K562 (cell line): ENCODE data around the gene GTPBP6. TPM values are rescaled to one million over a fixed set of nuclear protein-coding genes. Genes with fewer than 3 reads are reported as not detected.

Source experiments
- ATAC-seq: fragments of 200-7000 bp; cut with Tn5 transposase; 3 replicates; pipeline ENCODE4 v1.9.1; 2020; ENCODE audit warnings: moderate library complexity
- BruUV-seq: library from RNA; stranded (reverse); fragments of 400-500 nt; replicated peaks from 2 replicates; lab custom pipeline; 2021; lab: Mats Ljungman, UMichigan
- CTCF ChIA-PET: fragments of 300-600 bp; formaldehyde crosslinking; extraction: SDS; loops from one replicate; lab custom pipeline; 2021; ENCODE audit warnings: low intra/inter-chr PET ratio; lab: Yijun Ruan, JAX
- POLR2A ChIA-PET: fragments of 300-600, 350-650 bp; sonication (Branson Sonifier 250); formaldehyde crosslinking; extraction: SDS; loops from one replicate; lab custom pipeline; 2021; ENCODE audit warnings: antibody characterized with exemption, inconsistent platforms; lab: Yijun Ruan, JAX
- DNase-seq, 4 experiments: peaks; one replicate each; pipeline versions ENCODE4 v3.0.0 to v3.0.0-alpha.2; 2011 to 2018; ENCODE audit warnings: low spot score in 3 of 4, mixed read lengths in 3 of 4; ENCODE audit errors: extremely low read depth in 1 of 4
- FAIRE-seq: peaks from 2 replicates; lab custom pipeline; 2011; peaks lifted over from hg19 to GRCh38; lab: Jason Lieb, UNC
- H2AFZ ChIP-seq: 2 replicates; pipeline ENCODE4 v1.6.0; 2011; ENCODE audit warnings: low read depth, low read length, control low read depth, inconsistent platforms
- H3K27ac ChIP-seq: fragments of 200-600 bp; 3 replicates; pipeline ENCODE4 v1.8.0; 2011; ENCODE audit warnings: low read depth, mild to moderate bottlenecking, control low read depth, inconsistent platforms, low read length, moderate library complexity, mixed read lengths; ENCODE audit errors: extremely low read depth
- H3K27me3 ChIP-seq, 2 experiments: fragments of 300-600 bp in 1 of 2; 2 replicates in 1 of 2; 3 replicates in 1 of 2; pipeline versions ENCODE4 v1.6.0 to v1.8.0; 2011; ENCODE audit warnings: inconsistent platforms in 2 of 2, low read length in 2 of 2, mild to moderate bottlenecking in 1 of 2, mixed read lengths in 1 of 2, moderate library complexity in 1 of 2; ENCODE audit not compliant: control insufficient read depth in 2 of 2, insufficient read depth in 2 of 2
- H3K36me3 ChIP-seq: fragments of 300-600 bp; 3 replicates; pipeline ENCODE4 v1.8.0; 2011; ENCODE audit warnings: mild to moderate bottlenecking, low read length, inconsistent platforms; ENCODE audit not compliant: control insufficient read depth, insufficient read depth
- H3K4me1 ChIP-seq, 2 experiments: fragments of 200-600 bp in 1 of 2; replicated peaks in 1 of 2; 2 replicates in 1 of 2; 3 replicates in 1 of 2; pipeline versions ENCODE4 v1.5.1 to v1.8.0; 2011; ENCODE audit warnings: inconsistent platforms in 2 of 2, low read length in 2 of 2, mild to moderate bottlenecking in 1 of 2, mixed read lengths in 1 of 2, moderate library complexity in 1 of 2; ENCODE audit not compliant: control insufficient read depth in 2 of 2, insufficient read depth in 2 of 2
- H3K4me2 ChIP-seq: 2 replicates; pipeline ENCODE4 v1.6.1; 2011; ENCODE audit warnings: low read length, control low read depth, inconsistent platforms, mixed read lengths; ENCODE audit not compliant: insufficient read depth
- H3K4me3 ChIP-seq: fragments of 200-600 bp; sonication (generic), shearing (Covaris generic); 2 replicates; pipeline ENCODE4 v1.5.1; 2016; ENCODE audit warnings: control low read depth, inconsistent platforms
- H3K79me2 ChIP-seq: fragments of 200-600 bp; 3 replicates; pipeline ENCODE4 v1.8.0; 2011; ENCODE audit warnings: low read length, inconsistent platforms; ENCODE audit not compliant: control insufficient read depth, insufficient read depth
- H3K9ac ChIP-seq, 2 experiments: 2 replicates each; pipeline versions ENCODE4 v1.6.0 to v1.6.1; 2011; ENCODE audit warnings: low read depth in 2 of 2, low read length in 2 of 2, control low read depth in 1 of 2, inconsistent platforms in 1 of 2, mild to moderate bottlenecking in 1 of 2, mixed read lengths in 1 of 2; ENCODE audit not compliant: insufficient read depth in 1 of 2
- H3K9me1 ChIP-seq: one replicate; pipeline ENCODE4 v1.6.0; 2011; ENCODE audit warnings: inconsistent platforms, mild to moderate bottlenecking, low read length, moderate library complexity; ENCODE audit not compliant: control insufficient read depth, insufficient read depth
- H3K9me3 ChIP-seq: replicated peaks from 2 replicates; pipeline ENCODE4 v1.5.1; 2011; ENCODE audit warnings: low read depth, low read length, inconsistent platforms; ENCODE audit not compliant: control insufficient read depth, insufficient read depth
- H4K20me1 ChIP-seq: replicated peaks from 2 replicates; pipeline ENCODE4 v1.6.1; 2011; ENCODE audit warnings: low read length, inconsistent platforms, mixed read lengths; ENCODE audit not compliant: control insufficient read depth, insufficient read depth
- COPS2 ChIP-seq: fragments of 450-650 bp; conservative IDR thresholded peaks from 2 replicates; pipeline ENCODE4 v1.6.1; 2016; ENCODE audit warnings: mild to moderate bottlenecking, moderate library complexity
- MTA3 ChIP-seq: fragments of 450-650 bp; formaldehyde crosslinking; IDR thresholded peaks from 2 replicates; pipeline ENCODE4 v1.6.1; 2017; ENCODE audit warnings: mild to moderate bottlenecking, borderline replicate concordance
- POLR2G ChIP-seq: fragments of 200-400 bp; formaldehyde crosslinking; IDR thresholded peaks from 2 replicates; pipeline ENCODE4 v1.6.1; 2017; ENCODE audit warnings: low read depth, mild to moderate bottlenecking, antibody characterized with exemption, low read length, moderate library complexity
- RBFOX2 ChIP-seq: fragments of 200-400 bp; formaldehyde crosslinking; IDR thresholded peaks from 2 replicates; pipeline ENCODE4 v1.6.1; 2017; ENCODE audit warnings: low read depth, mild to moderate bottlenecking, low read length, moderate library complexity
- ZKSCAN3 ChIP-seq: fragments of 250-450 bp; sonication (Bioruptor Pico); IDR thresholded peaks from 2 replicates; pipeline ENCODE4 v1.4.0; 2020
- ZNF280A ChIP-seq: fragments of 450-650 bp; IDR thresholded peaks from 2 replicates; pipeline ENCODE4 v1.6.1; 2018; ENCODE audit warnings: mild to moderate bottlenecking, low read depth; ENCODE audit not compliant: partially characterized antibody
- ZNF584 ChIP-seq: fragments of 200-800 bp; sonication (Bioruptor generic); IDR thresholded peaks from 2 replicates; pipeline ENCODE4 v1.6.1; 2016; ENCODE audit warnings: low read depth, mild to moderate bottlenecking, missing genetic modification characterization, missing compliant biosample characterization
- WGBS: fragments of 100-300 bp; shearing (Covaris generic); methylation state at CpG from one replicate; pipeline ENCODE4 v1.1.6; 2016; ENCODE audit warnings: low coverage, mixed read lengths; ENCODE audit not compliant: insufficient coverage; ENCODE audit errors: missing lambda C conversion rate; 5-methylcytosine and 5-hydroxymethylcytosine counted together
- in situ Hi-C: fragments of 300-500 bp; cut with MboI; formaldehyde crosslinking; loops from 4 replicates; pipeline ENCODE4 v1.15.0; 2018; ENCODE audit warnings: inconsistent platforms, mixed read lengths
- intact Hi-C: fragments of 100-400 bp; cut with micrococcal nuclease; formaldehyde crosslinking; loops from 2 replicates; pipeline ENCODE4 v1.14.2; 2022
- polyA plus RNA-seq, 8 experiments: library from polyadenylated mRNA; depleted of rRNA in 4 of 8; stranded (reverse) in 5 of 8; unstranded in 3 of 8; fragments of >200 nt; fragmentation: Nextera tagmentation in 2 of 8; fragmentation: Illumina TruSeq in 1 of 8; extraction: Ambion mirVana in 2 of 8; extraction: Trizol in 1 of 8; gene quantifications; 2 replicates each; pipeline versions ENCODE4 v1.2.1 to v1.2.3, GENCODE V29; 2011 to 2014; ENCODE audit warnings: inconsistent platforms in 1 of 8, missing spikeins in 1 of 8
- total RNA-seq, 7 experiments: library from RNA; depleted of rRNA in 6 of 7; stranded (reverse); fragments of >200 nt in 6 of 7; fragmentation: Illumina TruSeq in 2 of 7; extraction: Trizol in 2 of 7; gene quantifications; 2 replicates each; pipeline versions ENCODE4 v1.2.1 to v1.2.3, GENCODE V29; 2011 to 2021; ENCODE audit warnings: low replicate concordance in 1 of 7
- TF ChIP-seq, protein P1 (sequence below): fragments of 250-450 bp; sonication (Bioruptor Pico); IDR thresholded peaks from 2 replicates; pipeline ENCODE4 v1.5.0; 2021

GTPBP6 gene
- total and polyA plus RNA-seq, 9 of the 15 experiments (the other 6 are each of a cell fraction or from before 2014, with no cell fraction given): 0.24 to 35.2 (median 8.0) TPM

- no peaks in the 10 kb centered on the region for H4K20me1 ChIP-seq
- no peaks in the 10 kb centered on the region for H3K9me1 ChIP-seq
- intact Hi-C loops (no loop called here), in situ Hi-C loops (no loop called here)
- H3K27ac ChIP-seq: no peak overlapping the region
- ChIA-PET CTCF (no interaction called here), POLR2A (no interaction called here)
- no peaks in the 10 kb centered on the region; a peak in 2 of 5 replicates for H3K4me1 ChIP-seq
- no peaks in the 10 kb centered on the region for H3K9me3 ChIP-seq
- H3K9ac ChIP-seq: no peak overlapping the region
- BruUV-seq: no TSS peak
- no peak for ATAC-seq
- TF ChIP-seq POLR2G (peak; percentile 28; the same call in 1 of the 2 replicates), ZNF584 (CRISPR knock-in tag) (no peak), RBFOX2 (peak; percentile 47; the same call in 1 of the 2 replicates)
- 92% methylated on average over 13 of the region's 42 CpGs for WGBS
- H2AFZ ChIP-seq: no peak overlapping the region
- no peaks in the 10 kb centered on the region for H3K27me3 ChIP-seq
- H3K79me2 ChIP-seq: peaks cover 16% of the 10 kb centered on the region
- H3K4me3 ChIP-seq: no peak overlapping the region
- DNase-seq: no peak
- no peak overlapping the region for H3K4me2 ChIP-seq
- peaks cover 75% of the 10 kb centered on the region for H3K36me3 ChIP-seq
- FAIRE-seq: no peak
These were observed 28.0 kb downstream of the GTPBP6 start for GRCh38 chrX:290476-291166.

- H3K79me2 ChIP-seq: peaks cover 36% of the 10 kb centered on the region
- no peaks in the 10 kb centered on the region for H3K9me1 ChIP-seq
- DNase-seq: no peak
- peaks cover 80% of the 10 kb centered on the region for H3K36me3 ChIP-seq
- CTCF ChIA-PET: no interaction called here
- no peak for FAIRE-seq
- no peak for ATAC-seq
- H3K4me3 ChIP-seq: no peak overlapping the region
- H3K4me2 ChIP-seq: no peak overlapping the region
- no peak overlapping the region for H3K27ac ChIP-seq
- H3K9me3 ChIP-seq: no peaks in the 10 kb centered on the region
- peaks cover 0 to 5% of the 10 kb centered on the region in 2 experiments; a peak in 2 of 5 replicates for H3K4me1 ChIP-seq
- intact Hi-C loops: no loop called here
- no peaks in the 10 kb centered on the region for H4K20me1 ChIP-seq
- no peak overlapping the region for H3K9ac ChIP-seq
- TF ChIP-seq, protein P1, sequence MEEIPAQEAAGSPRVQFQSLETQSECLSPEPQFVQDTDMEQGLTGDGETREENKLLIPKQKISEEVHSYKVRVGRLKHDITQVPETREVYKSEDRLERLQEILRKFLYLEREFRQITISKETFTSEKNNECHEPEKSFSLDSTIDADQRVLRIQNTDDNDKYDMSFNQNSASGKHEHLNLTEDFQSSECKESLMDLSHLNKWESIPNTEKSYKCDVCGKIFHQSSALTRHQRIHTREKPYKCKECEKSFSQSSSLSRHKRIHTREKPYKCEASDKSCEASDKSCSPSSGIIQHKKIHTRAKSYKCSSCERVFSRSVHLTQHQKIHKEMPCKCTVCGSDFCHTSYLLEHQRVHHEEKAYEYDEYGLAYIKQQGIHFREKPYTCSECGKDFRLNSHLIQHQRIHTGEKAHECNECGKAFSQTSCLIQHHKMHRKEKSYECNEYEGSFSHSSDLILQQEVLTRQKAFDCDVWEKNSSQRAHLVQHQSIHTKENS (CRISPR knock-in tag): no peak
- no peak for TF ChIP-seq MTA3
- TF ChIP-seq COPS2: no peak
- TF ChIP-seq ZKSCAN3 (CRISPR knock-in tag): no peak
- no peak for TF ChIP-seq ZNF280A
- TF ChIP-seq POLR2G: peak; percentile 38; the same call in 1 of the 2 replicates
- TF ChIP-seq RBFOX2: peak; percentile 45; the same call in 1 of the 2 replicates
- in situ Hi-C loops: no loop called here
- no peaks in the 10 kb centered on the region for H3K27me3 ChIP-seq
- BruUV-seq: no TSS peak
- H2AFZ ChIP-seq: no peak overlapping the region
- POLR2A ChIA-PET: no interaction called here
- WGBS: 99% methylated on average over 21 of the region's 25 CpGs
These were observed 30.0 kb downstream of the GTPBP6 start for GRCh38 chrX:288561-288991.
